HL-60 (cell line): Measurements from ENCODE around the gene FAM9C.

Source experiments
- DNase-seq, 2 experiments: peaks; one replicate each; pipeline ENCODE4 v3.0.0-alpha.2; 2010 to 2020; ENCODE audit warnings: low read depth in 1 of 2, low spot score in 1 of 2
- H3K27ac ChIP-seq: fragments of 250-450 bp; sonication (Bioruptor Pico); replicated peaks from 2 replicates; pipeline ENCODE4 v1.5.1; 2020; ENCODE audit warnings: mild to moderate bottlenecking, moderate library complexity
- H3K27me3 ChIP-seq: fragments of 250-450 bp; sonication (Bioruptor Pico); 2 replicates; pipeline ENCODE4 v1.5.1; 2021; ENCODE audit warnings: mild to moderate bottlenecking, moderate library complexity; ENCODE audit not compliant: insufficient read depth, poor library complexity, severe bottlenecking
- H3K4me3 ChIP-seq: replicated peaks from 2 replicates; pipeline ENCODE4 v1.5.1; 2011; ENCODE audit warnings: mild to moderate bottlenecking, control low read depth, low read length; ENCODE audit not compliant: insufficient read depth
- GABPA ChIP-seq: IDR thresholded peaks from 2 replicates; pipeline ENCODE4 v1.6.1; 2012; ENCODE audit warnings: low read depth
- POLR2AphosphoS5 ChIP-seq: IDR thresholded peaks from 2 replicates; pipeline ENCODE4 v1.6.1; 2012; ENCODE audit warnings: low read depth
- SPI1 ChIP-seq: IDR thresholded peaks from 2 replicates; pipeline ENCODE4 v1.6.1; 2012; ENCODE audit warnings: low read depth, mild to moderate bottlenecking, borderline replicate concordance
- TF ChIP-seq, protein P1 (sequence below): IDR thresholded peaks from one replicate; pipeline ENCODE4 v1.5.1; 2011; ENCODE audit warnings: low read length, control low read depth, inconsistent platforms; ENCODE audit not compliant: insufficient read depth
- TF ChIP-seq, protein P2 (sequence below): IDR thresholded peaks from 2 replicates; pipeline ENCODE4 v1.6.1; 2012; ENCODE audit warnings: low read depth; ENCODE audit not compliant: insufficient replicate concordance

The FAM9C gene

GRCh38 chrX:12992544-12993118 lies 51.8 kb downstream of the FAM9C start:
- TF ChIP-seq, protein P1, sequence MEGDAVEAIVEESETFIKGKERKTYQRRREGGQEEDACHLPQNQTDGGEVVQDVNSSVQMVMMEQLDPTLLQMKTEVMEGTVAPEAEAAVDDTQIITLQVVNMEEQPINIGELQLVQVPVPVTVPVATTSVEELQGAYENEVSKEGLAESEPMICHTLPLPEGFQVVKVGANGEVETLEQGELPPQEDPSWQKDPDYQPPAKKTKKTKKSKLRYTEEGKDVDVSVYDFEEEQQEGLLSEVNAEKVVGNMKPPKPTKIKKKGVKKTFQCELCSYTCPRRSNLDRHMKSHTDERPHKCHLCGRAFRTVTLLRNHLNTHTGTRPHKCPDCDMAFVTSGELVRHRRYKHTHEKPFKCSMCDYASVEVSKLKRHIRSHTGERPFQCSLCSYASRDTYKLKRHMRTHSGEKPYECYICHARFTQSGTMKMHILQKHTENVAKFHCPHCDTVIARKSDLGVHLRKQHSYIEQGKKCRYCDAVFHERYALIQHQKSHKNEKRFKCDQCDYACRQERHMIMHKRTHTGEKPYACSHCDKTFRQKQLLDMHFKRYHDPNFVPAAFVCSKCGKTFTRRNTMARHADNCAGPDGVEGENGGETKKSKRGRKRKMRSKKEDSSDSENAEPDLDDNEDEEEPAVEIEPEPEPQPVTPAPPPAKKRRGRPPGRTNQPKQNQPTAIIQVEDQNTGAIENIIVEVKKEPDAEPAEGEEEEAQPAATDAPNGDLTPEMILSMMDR, result no peak
- TF ChIP-seq GABPA (no peak), POLR2AphosphoS5 (no peak)
- TF ChIP-seq, protein P2, sequence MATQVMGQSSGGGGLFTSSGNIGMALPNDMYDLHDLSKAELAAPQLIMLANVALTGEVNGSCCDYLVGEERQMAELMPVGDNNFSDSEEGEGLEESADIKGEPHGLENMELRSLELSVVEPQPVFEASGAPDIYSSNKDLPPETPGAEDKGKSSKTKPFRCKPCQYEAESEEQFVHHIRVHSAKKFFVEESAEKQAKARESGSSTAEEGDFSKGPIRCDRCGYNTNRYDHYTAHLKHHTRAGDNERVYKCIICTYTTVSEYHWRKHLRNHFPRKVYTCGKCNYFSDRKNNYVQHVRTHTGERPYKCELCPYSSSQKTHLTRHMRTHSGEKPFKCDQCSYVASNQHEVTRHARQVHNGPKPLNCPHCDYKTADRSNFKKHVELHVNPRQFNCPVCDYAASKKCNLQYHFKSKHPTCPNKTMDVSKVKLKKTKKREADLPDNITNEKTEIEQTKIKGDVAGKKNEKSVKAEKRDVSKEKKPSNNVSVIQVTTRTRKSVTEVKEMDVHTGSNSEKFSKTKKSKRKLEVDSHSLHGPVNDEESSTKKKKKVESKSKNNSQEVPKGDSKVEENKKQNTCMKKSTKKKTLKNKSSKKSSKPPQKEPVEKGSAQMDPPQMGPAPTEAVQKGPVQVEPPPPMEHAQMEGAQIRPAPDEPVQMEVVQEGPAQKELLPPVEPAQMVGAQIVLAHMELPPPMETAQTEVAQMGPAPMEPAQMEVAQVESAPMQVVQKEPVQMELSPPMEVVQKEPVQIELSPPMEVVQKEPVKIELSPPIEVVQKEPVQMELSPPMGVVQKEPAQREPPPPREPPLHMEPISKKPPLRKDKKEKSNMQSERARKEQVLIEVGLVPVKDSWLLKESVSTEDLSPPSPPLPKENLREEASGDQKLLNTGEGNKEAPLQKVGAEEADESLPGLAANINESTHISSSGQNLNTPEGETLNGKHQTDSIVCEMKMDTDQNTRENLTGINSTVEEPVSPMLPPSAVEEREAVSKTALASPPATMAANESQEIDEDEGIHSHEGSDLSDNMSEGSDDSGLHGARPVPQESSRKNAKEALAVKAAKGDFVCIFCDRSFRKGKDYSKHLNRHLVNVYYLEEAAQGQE, result no peak
- no peak for DNase-seq
- H3K4me3 ChIP-seq, result no peak overlapping the region
- no peak overlapping the region for H3K27ac ChIP-seq
- no peaks in the 10 kb centered on the region for H3K27me3 ChIP-seq

- Histone ChIP-seq H3K27ac (no peak overlapping the region), H3K27me3 (no peaks in the 10 kb centered on the region), H3K4me3 (no peak overlapping the region)
- TF ChIP-seq POLR2AphosphoS5 (no peak), SPI1 (peak; percentile 74)
- TF ChIP-seq, protein P2, result no peak
- DNase-seq, result no peak
Observed at GRCh38 chrX:12991575-12991974, 52.8 kb downstream of the FAM9C start.

- H3K27me3 ChIP-seq, result no peaks in the 10 kb centered on the region
- no peak overlapping the region for H3K27ac ChIP-seq
- DNase-seq, result no peak
- no peak for TF ChIP-seq POLR2AphosphoS5
- TF ChIP-seq, protein P1, result no peak
- TF ChIP-seq SPI1, result no peak
- TF ChIP-seq, protein P2, result no peak
- TF ChIP-seq GABPA, result no peak
- no peak overlapping the region for H3K4me3 ChIP-seq
Observed at GRCh38 chrX:12989461-12989860, 55.0 kb downstream of the FAM9C start.

DNA sequence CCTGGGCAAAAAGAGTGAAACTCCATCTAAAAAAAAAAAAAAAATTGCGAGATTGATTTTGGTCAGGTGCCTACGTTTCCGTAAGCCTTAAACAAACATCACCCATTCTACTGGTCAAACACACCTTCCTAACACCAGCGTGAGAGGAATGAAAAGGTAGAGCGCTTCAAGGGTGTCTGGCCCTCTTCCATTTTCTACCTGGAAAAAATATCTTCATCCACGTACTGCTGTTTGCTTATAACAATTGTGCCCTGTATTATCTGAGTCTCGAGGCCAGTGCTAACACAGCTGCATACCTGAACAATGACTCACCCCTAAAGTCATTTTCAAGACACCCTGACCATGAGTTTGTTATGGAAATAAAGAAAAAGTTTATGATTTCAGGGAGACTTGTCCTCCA lies 55.6 kb downstream of the FAM9C start:
- no peak for DNase-seq
- Histone ChIP-seq H3K4me3 (no peak overlapping the region), H3K27ac (no peak overlapping the region), H3K27me3 (no peaks in the 10 kb centered on the region)
- TF ChIP-seq GABPA (no peak), SPI1 (no peak)
